ENCODE data around the gene MAML3.

Gene MAML3

DNA sequence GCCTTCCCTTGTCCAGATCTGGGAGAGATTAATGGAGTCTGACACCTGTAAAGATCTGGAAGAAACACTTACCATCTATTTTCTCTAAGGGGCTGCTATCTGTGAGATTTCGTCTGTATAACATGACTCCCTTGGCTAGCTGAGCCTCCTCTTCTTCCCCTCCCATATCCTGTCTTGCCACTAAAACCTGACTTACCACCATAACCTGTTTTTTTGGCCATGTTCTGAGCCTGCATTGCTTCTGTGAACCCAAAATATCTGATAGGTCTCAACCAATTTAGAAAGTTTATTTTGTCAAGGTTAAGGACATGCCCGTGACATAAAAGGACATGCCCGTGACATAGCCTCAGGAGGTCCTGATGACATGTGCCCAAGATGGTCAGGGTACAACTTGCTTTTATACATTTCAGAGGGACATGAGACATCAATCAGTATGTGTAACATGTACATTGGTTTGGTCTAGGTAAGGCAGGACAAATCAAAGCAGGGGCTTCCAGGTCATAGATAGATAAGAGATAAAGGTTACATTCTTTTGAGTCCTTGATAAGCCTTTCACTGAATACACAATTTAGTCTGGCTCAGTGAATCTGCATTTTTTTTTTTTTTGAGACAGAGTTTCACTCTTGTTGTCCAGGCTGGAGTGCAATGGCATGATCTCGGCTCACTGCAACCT, 476.9 kb downstream of the MAML3 start:
- no peak for DNase-seq (ENCODE audit: low read depth)
- TF ChIP-seq, protein P1, sequence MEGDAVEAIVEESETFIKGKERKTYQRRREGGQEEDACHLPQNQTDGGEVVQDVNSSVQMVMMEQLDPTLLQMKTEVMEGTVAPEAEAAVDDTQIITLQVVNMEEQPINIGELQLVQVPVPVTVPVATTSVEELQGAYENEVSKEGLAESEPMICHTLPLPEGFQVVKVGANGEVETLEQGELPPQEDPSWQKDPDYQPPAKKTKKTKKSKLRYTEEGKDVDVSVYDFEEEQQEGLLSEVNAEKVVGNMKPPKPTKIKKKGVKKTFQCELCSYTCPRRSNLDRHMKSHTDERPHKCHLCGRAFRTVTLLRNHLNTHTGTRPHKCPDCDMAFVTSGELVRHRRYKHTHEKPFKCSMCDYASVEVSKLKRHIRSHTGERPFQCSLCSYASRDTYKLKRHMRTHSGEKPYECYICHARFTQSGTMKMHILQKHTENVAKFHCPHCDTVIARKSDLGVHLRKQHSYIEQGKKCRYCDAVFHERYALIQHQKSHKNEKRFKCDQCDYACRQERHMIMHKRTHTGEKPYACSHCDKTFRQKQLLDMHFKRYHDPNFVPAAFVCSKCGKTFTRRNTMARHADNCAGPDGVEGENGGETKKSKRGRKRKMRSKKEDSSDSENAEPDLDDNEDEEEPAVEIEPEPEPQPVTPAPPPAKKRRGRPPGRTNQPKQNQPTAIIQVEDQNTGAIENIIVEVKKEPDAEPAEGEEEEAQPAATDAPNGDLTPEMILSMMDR (IDR thresholded peaks at IDR 0.05; ENCODE audit: low read depth, low read length) = no peak
- TF ChIP-seq, protein P2, sequence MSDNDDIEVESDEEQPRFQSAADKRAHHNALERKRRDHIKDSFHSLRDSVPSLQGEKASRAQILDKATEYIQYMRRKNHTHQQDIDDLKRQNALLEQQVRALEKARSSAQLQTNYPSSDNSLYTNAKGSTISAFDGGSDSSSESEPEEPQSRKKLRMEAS (IDR thresholded peaks at IDR 0.05; ENCODE audit: low read depth, low read length) = no peak
- TF ChIP-seq POLR2A (IDR thresholded peaks at IDR 0.05; ENCODE audit: extremely low read depth, insufficient read length) = no peak
- H3K4me3 ChIP-seq (ENCODE audit: low read depth, low read length) = no peak overlapping the region

GRCh38 chr4:139676365-139676764, 477.6 kb downstream of the MAML3 start:
- no peak for DNase-seq (ENCODE audit: low read depth)
- no peak overlapping the region for H3K4me3 ChIP-seq (ENCODE audit: low read depth, low read length)
- no peak for TF ChIP-seq MYC (IDR thresholded peaks at IDR 0.05; ENCODE audit: low read depth, low read length)
- no peak for TF ChIP-seq POLR2A (IDR thresholded peaks at IDR 0.05; ENCODE audit: extremely low read depth, insufficient read length)
- TF ChIP-seq, protein P1 (IDR thresholded peaks at IDR 0.05; ENCODE audit: low read depth, low read length) = no peak
- TF ChIP-seq, protein P2 (IDR thresholded peaks at IDR 0.05; ENCODE audit: low read depth, low read length) = no peak

GRCh38 chr4:139675651-139676050, 478.3 kb downstream of the MAML3 start:
- no peak for TF ChIP-seq POLR2A (IDR thresholded peaks at IDR 0.05; ENCODE audit: extremely low read depth, insufficient read length)
- TF ChIP-seq, protein P2 (IDR thresholded peaks at IDR 0.05; ENCODE audit: low read depth, low read length) = no peak
- no peak for TF ChIP-seq MYC (IDR thresholded peaks at IDR 0.05; ENCODE audit: low read depth, low read length)
- peak; percentile 66 for DNase-seq (ENCODE audit: low read depth)
- H3K4me3 ChIP-seq (ENCODE audit: low read depth, low read length) = peak overlapping the region; percentile 38

GRCh38 chr4:139674875-139675550, 479.0 kb downstream of the MAML3 start:
- TF ChIP-seq, protein P1 (IDR thresholded peaks at IDR 0.05; ENCODE audit: low read depth, low read length) = no peak
- TF ChIP-seq MYC (IDR thresholded peaks at IDR 0.05; ENCODE audit: low read depth, low read length) (no peak), POLR2A (IDR thresholded peaks at IDR 0.05; ENCODE audit: extremely low read depth, insufficient read length) (no peak)
- TF ChIP-seq, protein P2 (IDR thresholded peaks at IDR 0.05; ENCODE audit: low read depth, low read length) = no peak
- peak overlapping the region; percentile 38 for H3K4me3 ChIP-seq (ENCODE audit: low read depth, low read length)
- peak; percentile 84 for DNase-seq (ENCODE audit: low read depth)

- H3K4me3 ChIP-seq (ENCODE audit: low read depth, low read length) = no peak overlapping the region
- TF ChIP-seq, protein P2 (IDR thresholded peaks at IDR 0.05; ENCODE audit: low read depth, low read length) = no peak
- no peak for TF ChIP-seq POLR2A (IDR thresholded peaks at IDR 0.05; ENCODE audit: extremely low read depth, insufficient read length)
- TF ChIP-seq, protein P1 (IDR thresholded peaks at IDR 0.05; ENCODE audit: low read depth, low read length) = no peak
- no peak for TF ChIP-seq MYC (IDR thresholded peaks at IDR 0.05; ENCODE audit: low read depth, low read length)
- DNase-seq (ENCODE audit: low read depth) = no peak
Measured at GRCh38 chr4:139672732-139673131, 481.3 kb downstream of the MAML3 start.

- no peak overlapping the region for H3K4me3 ChIP-seq (ENCODE audit: low read depth, low read length)
- no peak for DNase-seq (ENCODE audit: low read depth)
- TF ChIP-seq, protein P1 (IDR thresholded peaks at IDR 0.05; ENCODE audit: low read depth, low read length) = no peak
- no peak for TF ChIP-seq POLR2A (IDR thresholded peaks at IDR 0.05; ENCODE audit: extremely low read depth, insufficient read length)
- TF ChIP-seq MYC (IDR thresholded peaks at IDR 0.05; ENCODE audit: low read depth, low read length) = no peak
- TF ChIP-seq, protein P2 (IDR thresholded peaks at IDR 0.05; ENCODE audit: low read depth, low read length) = no peak
Measured at GRCh38 chr4:139672215-139672614, 481.8 kb downstream of the MAML3 start.

Measured in NB4 (cell line).